Loucy (cell line): ENCODE data around the gene COQ10B.

Experiments
- H2AFZ ChIP-seq: fragments of 200-600 bp; sonication (generic); 2 replicates; pipeline ENCODE4 v1.6.0; 2016; ENCODE audit warnings: antibody characterized with exemption, mild to moderate bottlenecking, low read length, moderate library complexity
- H3F3A ChIP-seq: fragments of 200-600 bp; 2 replicates; pipeline ENCODE4 v1.6.0; 2016; ENCODE audit warnings: antibody characterized with exemption, low read depth, mild to moderate bottlenecking
- H3K27me3 ChIP-seq: fragments of 200-600 bp; sonication (generic); 2 replicates; pipeline ENCODE4 v1.6.1; 2014; ENCODE audit warnings: low read length, mild to moderate bottlenecking; ENCODE audit not compliant: insufficient read depth, poor library complexity, severe bottlenecking
- H3K36me3 ChIP-seq: fragments of 200-600 bp; sonication (generic); 2 replicates; pipeline ENCODE4 v1.6.1; 2016; ENCODE audit warnings: low read length; ENCODE audit not compliant: insufficient read depth
- H3K4me1 ChIP-seq: fragments of 200-600 bp; sonication (generic); 2 replicates; pipeline ENCODE4 v1.5.1; 2014; ENCODE audit warnings: low read length, mild to moderate bottlenecking; ENCODE audit not compliant: insufficient read depth, poor library complexity, severe bottlenecking
- H3K4me2 ChIP-seq: fragments of 200-600 bp; sonication (generic); 2 replicates; pipeline ENCODE4 v1.6.0; 2014; ENCODE audit warnings: antibody characterized with exemption, low read length, low read depth, mild to moderate bottlenecking; ENCODE audit not compliant: poor library complexity, severe bottlenecking
- H3K4me3 ChIP-seq: fragments of 200-600 bp; sonication (generic); 2 replicates; pipeline ENCODE4 v1.5.1; 2014; ENCODE audit warnings: low read length, mild to moderate bottlenecking, mixed read lengths; ENCODE audit not compliant: poor library complexity, severe bottlenecking
- H3K79me2 ChIP-seq: fragments of 200-600 bp; sonication (generic); 2 replicates; pipeline ENCODE4 v1.6.1; 2014; ENCODE audit warnings: low read length; ENCODE audit not compliant: insufficient read depth
- H3K9ac ChIP-seq: fragments of 200-600 bp; sonication (generic); 2 replicates; pipeline ENCODE4 v1.6.0; 2014; ENCODE audit warnings: mild to moderate bottlenecking, low read depth, low read length, moderate library complexity; ENCODE audit not compliant: poor library complexity, severe bottlenecking
- H3K9me2 ChIP-seq: fragments of 200-600 bp; sonication (generic); replicated peaks from 2 replicates; pipeline ENCODE4 v1.6.1; 2016; ENCODE audit warnings: low read depth, low read length, mixed read lengths
- H3K9me3 ChIP-seq: fragments of 200-600 bp; sonication (generic); 2 replicates; pipeline ENCODE4 v1.6.1; 2014; ENCODE audit warnings: mild to moderate bottlenecking, antibody characterized with exemption, low read length, low read depth; ENCODE audit not compliant: insufficient read depth
- H4K20me1 ChIP-seq: fragments of 200-600 bp; sonication (generic); 2 replicates; pipeline ENCODE4 v1.6.0; 2014; ENCODE audit warnings: antibody characterized with exemption, low read length, mild to moderate bottlenecking; ENCODE audit not compliant: insufficient read depth, poor library complexity, severe bottlenecking
- EZH2phosphoT487 ChIP-seq: fragments of 200-600 bp; IDR thresholded peaks from 2 replicates; pipeline ENCODE4 v1.6.1; 2018; ENCODE audit warnings: antibody characterized with exemption, mild to moderate bottlenecking, moderate library complexity, borderline replicate concordance
- TF ChIP-seq, protein P1 (sequence below): fragments of 200-600 bp; sonication (generic); conservative IDR thresholded peaks from 2 replicates; pipeline ENCODE4 v1.5.1; 2014; ENCODE audit warnings: mild to moderate bottlenecking, antibody characterized with exemption, low read length

COQ10B gene

DNA sequence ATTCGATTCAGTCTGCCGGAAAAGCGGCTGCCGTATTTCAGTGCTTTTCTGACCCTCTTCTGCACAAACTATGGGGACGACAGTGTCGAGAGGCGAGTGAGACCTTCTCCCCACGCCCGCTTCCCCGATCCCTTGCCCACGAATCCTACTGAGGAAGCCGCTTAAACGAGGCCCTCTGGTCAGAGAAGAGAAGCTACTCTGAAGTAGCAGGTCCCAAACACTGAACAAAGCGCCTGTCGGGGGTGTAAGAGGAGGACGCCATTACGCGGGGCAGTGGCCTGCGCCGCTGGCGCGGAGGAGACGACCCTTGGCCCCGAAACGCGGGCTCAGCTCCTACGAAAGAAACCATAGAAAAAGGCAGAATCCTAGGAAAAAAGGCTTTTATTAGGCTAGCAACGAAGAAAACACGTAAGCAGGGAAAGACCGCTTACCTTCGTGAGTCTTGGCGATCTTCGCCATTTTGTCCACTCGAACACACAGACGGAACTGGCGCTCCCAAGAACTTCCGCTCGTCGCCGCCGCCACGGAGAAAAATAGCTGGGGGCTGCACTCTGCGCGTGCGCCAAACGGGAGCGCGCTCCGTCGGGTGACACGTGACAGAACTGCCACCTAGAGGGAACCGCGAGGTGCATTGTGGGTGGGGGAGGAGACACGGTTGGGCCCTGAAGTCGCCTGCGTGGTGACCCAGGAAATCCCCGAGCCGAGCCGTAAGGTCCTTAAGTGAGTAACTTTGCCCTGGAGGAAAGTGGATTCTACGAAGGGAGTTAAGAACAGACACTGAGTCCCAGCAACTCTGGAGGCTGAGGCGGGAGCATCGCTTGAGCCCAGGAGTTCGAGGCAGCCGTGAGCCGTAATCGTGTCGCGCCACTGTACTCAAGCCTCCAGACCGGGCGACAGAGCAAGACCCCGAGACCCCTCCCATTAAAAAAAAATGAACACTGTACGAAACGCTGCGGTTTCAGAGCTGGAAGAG lies 18.5 kb upstream of the COQ10B start, which contains the start of gene SF3B1:
TSS of gene SF3B1 (minus strand) at position 488 of the 973 bp plus-strand sequence. CDS start at position 459, 29 bp downstream.
- Histone ChIP-seq H3K9me2 (no peaks in the 10 kb centered on the region), H3K4me1 (peaks cover 50% of the 10 kb centered on the region), H3K4me3 (peak within 1 kb of the TSS; percentile 90), H3F3A (no peaks in the 10 kb centered on the region), H3K27me3 (peaks cover 8% of the 10 kb centered on the region), H3K9me3 (no peaks in the 10 kb centered on the region), H3K36me3 (no peaks in the 10 kb centered on the region; the same call in 1 of the 2 replicates), H3K79me2 (peaks cover 64% of the 10 kb centered on the region), H4K20me1 (peaks cover 49% of the 10 kb centered on the region), H2AFZ (peak within 1 kb of the TSS; percentile 96), H3K4me2 (peak within 1 kb of the TSS; percentile 98), H3K9ac (peak within 1 kb of the TSS; percentile 96)
- TF ChIP-seq, protein P1, sequence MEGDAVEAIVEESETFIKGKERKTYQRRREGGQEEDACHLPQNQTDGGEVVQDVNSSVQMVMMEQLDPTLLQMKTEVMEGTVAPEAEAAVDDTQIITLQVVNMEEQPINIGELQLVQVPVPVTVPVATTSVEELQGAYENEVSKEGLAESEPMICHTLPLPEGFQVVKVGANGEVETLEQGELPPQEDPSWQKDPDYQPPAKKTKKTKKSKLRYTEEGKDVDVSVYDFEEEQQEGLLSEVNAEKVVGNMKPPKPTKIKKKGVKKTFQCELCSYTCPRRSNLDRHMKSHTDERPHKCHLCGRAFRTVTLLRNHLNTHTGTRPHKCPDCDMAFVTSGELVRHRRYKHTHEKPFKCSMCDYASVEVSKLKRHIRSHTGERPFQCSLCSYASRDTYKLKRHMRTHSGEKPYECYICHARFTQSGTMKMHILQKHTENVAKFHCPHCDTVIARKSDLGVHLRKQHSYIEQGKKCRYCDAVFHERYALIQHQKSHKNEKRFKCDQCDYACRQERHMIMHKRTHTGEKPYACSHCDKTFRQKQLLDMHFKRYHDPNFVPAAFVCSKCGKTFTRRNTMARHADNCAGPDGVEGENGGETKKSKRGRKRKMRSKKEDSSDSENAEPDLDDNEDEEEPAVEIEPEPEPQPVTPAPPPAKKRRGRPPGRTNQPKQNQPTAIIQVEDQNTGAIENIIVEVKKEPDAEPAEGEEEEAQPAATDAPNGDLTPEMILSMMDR = no peak
- no peak for TF ChIP-seq EZH2phosphoT487

DNA sequence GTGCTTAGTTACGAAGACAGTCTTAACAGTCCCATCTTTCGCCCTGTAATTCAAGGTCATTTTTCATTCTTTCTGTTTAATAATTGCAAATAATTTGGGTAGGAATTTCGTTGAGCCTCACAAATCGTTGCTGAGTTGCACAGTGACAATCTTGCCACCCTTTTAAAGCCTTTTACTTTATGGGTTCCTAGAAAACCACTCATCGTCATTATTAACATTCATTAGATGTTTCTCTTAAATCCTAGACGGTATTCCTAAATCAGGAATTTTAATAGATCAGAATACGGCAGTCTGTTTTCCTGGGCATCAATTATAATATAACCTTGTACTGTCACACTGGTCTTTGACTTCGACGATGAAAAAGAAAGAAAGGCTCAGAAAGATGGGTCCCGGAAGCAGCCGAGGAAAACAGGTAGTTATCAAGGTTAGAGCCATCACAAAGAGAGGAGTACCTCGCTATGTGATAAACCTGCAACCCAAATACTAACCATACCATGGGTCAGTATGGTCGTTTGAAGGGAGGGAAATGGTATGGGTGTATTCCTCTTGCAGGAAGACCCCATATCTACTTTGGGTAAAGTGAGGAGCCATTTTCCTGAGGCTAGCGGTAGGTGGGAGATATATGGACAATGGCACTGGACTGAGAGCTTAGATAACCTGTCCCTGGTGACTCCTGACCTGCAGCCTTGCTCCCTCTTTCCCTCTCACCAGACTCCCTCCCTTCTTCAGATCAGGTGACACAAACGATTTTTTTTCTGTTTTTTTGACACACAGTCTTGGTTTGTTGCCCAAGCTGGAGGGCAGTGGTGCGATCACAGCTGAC lies 17.5 kb upstream of the COQ10B start:
- Histone ChIP-seq H3K9me2 (no peaks in the 10 kb centered on the region), H2AFZ (peak overlapping the region; percentile 96), H3K4me3 (peak overlapping the region; percentile 90), H3K9me3 (no peaks in the 10 kb centered on the region), H4K20me1 (peaks cover 39% of the 10 kb centered on the region), H3F3A (no peaks in the 10 kb centered on the region), H3K9ac (peak overlapping the region; percentile 96), H3K4me1 (peaks cover 43% of the 10 kb centered on the region), H3K4me2 (peak overlapping the region; percentile 96), H3K79me2 (peaks cover 54% of the 10 kb centered on the region), H3K36me3 (no peaks in the 10 kb centered on the region), H3K27me3 (peaks cover 8% of the 10 kb centered on the region)
- TF ChIP-seq, protein P1 = no peak
- TF ChIP-seq EZH2phosphoT487 = no peak

DNA sequence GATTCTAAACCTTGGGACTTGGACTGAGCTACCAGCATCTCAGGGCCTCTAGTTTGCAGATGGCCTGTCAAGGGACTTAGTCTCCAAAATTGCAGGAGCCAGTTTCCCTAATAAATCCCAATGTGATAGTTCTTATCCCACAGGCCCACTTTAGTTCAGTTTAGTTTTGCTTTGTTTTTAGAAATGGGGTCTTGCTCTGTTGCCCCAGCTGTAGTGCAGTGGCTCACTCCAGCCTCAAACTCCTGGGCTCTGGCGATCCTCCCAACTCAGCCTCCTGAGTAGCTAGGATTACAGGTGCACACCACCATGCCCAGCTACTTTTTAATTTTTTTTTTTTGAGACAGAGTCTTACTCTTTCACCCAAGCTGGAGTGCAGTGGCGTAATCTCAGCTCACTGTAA lies 16.0 kb upstream of the COQ10B start:
- H3K4me3 ChIP-seq = no peak overlapping the region
- H3K36me3 ChIP-seq = no peaks in the 10 kb centered on the region
- no peaks in the 10 kb centered on the region for H3K9me2 ChIP-seq
- peaks cover 8% of the 10 kb centered on the region for H3K27me3 ChIP-seq
- H2AFZ ChIP-seq = no peak overlapping the region
- H4K20me1 ChIP-seq = peaks cover 23% of the 10 kb centered on the region
- H3K79me2 ChIP-seq = peaks cover 38% of the 10 kb centered on the region
- peaks cover 28% of the 10 kb centered on the region for H3K4me1 ChIP-seq
- TF ChIP-seq EZH2phosphoT487 = no peak
- TF ChIP-seq, protein P1 = no peak
- H3K9ac ChIP-seq = no peak overlapping the region
- no peaks in the 10 kb centered on the region for H3F3A ChIP-seq
- H3K9me3 ChIP-seq = no peaks in the 10 kb centered on the region
- H3K4me2 ChIP-seq = no peak overlapping the region
